MM.1S (cell line): Measurements from ENCODE around the gene ENOX1.

Experiments
- CTCF ChIP-seq: fragments of 300-600 bp; sonication (generic); IDR thresholded peaks from 2 replicates; pipeline ENCODE4 v1.5.1; 2016; ENCODE audit warnings: antibody characterized with exemption, low read length, mixed read lengths
- EZH2phosphoT487 ChIP-seq: fragments of 300-600 bp; sonication (generic); IDR thresholded peaks from 2 replicates; pipeline ENCODE4 v1.6.1; 2018; ENCODE audit warnings: antibody characterized with exemption, low read length

- TF ChIP-seq CTCF (no peak), EZH2phosphoT487 (no peak)
Measured at GRCh38 chr13:43355774-43356173, 431.0 kb downstream of the ENOX1 start.
